WI38 (cell line): ENCODE data around the gene AKAP13.

Experiments used
- H3K4me3 ChIP-seq: 2 replicates; pipeline ENCODE4 v1.5.1; 2011; ENCODE audit warnings: low read depth, mild to moderate bottlenecking, control low read depth, low read length
- CTCF ChIP-seq: IDR thresholded peaks from 2 replicates; pipeline ENCODE4 v1.5.1; 2012; ENCODE audit warnings: low read depth, mild to moderate bottlenecking, control low read depth, low read length

The AKAP13 gene

GRCh38 chr15:85710340-85710842, 330.0 kb downstream of the AKAP13 start:
- TF ChIP-seq CTCF, result no peak
- H3K4me3 ChIP-seq, result no peak overlapping the region

- H3K4me3 ChIP-seq, result no peak overlapping the region
- no peak for TF ChIP-seq CTCF
Measured at GRCh38 chr15:85711580-85712192, 331.3 kb downstream of the AKAP13 start.

DNA sequence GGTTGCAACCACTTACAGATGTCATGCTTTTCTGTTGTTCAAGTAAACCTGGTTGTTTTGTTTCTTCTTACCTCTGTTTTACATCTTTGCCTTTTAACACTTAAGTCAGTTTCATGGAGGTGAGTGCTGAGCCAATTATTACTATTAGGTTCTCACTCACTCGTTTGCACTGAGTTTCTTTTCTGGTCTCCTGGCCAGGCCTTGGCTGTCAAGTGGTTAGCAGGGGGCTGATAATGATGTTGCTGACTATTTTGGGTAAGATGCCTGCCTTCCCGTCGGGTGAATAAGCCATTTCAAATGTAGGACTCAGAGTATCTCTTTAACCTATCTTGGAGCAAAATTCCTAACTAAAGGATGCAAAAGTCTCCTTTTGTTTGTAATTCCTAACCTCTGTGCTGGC, 335.9 kb downstream of the AKAP13 start:
- H3K4me3 ChIP-seq, result no peak overlapping the region
- no peak for TF ChIP-seq CTCF

DNA sequence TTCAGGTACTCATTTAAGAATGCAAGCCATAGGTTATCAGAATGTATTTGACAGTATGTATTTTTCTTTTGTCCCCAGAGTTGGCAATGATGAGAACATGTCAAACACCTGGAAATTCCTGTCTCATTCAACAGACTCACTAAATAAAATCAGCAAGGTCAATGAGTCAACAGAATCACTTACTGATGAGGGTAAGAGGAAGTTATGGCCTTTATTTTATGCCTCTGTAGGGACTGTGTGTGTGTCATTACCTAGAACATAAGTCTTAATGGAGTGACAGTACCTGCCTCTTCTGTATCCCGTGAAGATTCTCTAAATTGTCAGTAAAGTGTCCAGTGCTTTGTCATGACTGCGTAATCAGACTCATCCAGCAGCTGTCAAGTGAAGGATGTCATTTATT, 336.8 kb downstream of the AKAP13 start:
- H3K4me3 ChIP-seq, result no peak overlapping the region
- no peak for TF ChIP-seq CTCF

DNA sequence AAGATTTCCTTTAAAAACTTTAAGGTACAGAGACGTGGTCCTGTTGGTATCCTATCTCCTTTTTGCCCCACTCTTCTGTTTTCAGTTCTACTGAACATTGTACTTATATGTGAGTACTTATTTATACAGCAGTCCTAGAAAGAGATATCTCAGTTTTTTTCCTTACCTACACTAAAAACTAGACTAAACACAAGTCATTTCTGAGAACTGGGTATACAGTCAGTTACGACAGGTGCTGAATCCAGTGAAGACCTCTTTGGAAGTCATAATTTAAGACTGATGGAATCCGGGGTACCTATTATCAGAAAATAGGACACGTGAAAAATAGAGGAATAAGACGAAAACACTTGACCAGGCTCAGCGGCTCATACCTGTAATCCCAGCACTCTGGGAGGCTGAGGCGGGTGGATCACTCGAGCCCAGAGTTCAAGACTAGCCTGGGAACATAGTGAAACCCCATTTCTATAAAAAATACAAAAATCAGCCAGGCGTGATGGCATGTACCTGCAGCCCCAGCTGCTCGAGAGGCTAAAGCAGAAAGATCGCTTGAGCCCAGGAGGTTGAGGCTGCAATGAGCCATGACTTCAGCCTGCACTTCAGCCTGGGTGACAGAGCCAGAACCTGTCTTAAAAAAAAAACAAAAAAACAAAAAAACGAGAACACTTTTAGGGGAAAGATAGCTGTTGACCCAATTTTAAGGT, 338.0 kb downstream of the AKAP13 start:
- H3K4me3 ChIP-seq, result no peak overlapping the region
- TF ChIP-seq CTCF, result no peak

- TF ChIP-seq CTCF, result no peak
- no peak overlapping the region for H3K4me3 ChIP-seq
Measured at GRCh38 chr15:85718981-85719380, 338.6 kb downstream of the AKAP13 start.
